GM19240 (cell line): ENCODE measurements around the gene ZNF862.
"Not testable (repeated sequence)": the region's sequence is repeated elsewhere in the genome, so short reads cannot be mapped to it uniquely, and the experiment has no call there.

Source experiments
- DNase-seq: peaks from one replicate; pipeline ENCODE4 v3.0.0; 2011; ENCODE audit warnings: low spot score; ENCODE audit not compliant: insufficient read length

ZNF862 gene

GRCh38 chr7:149824748-149825566 lies 13.2 kb upstream of the ZNF862 start:
- DNase-seq: no peak

GRCh38 chr7:149825567-149826343 lies 12.4 kb upstream of the ZNF862 start:
- no peak for DNase-seq

GRCh38 chr7:149826344-149827088 lies 11.7 kb upstream of the ZNF862 start:
- no peak for DNase-seq

GRCh38 chr7:149827089-149827981 lies 10.8 kb upstream of the ZNF862 start:
- no peak for DNase-seq

- no peak for DNase-seq
These were observed 9.5 kb upstream of the ZNF862 start for GRCh38 chr7:149828357-149829309.

- DNase-seq: not testable (repeated sequence)
These were observed 7.6 kb upstream of the ZNF862 start for GRCh38 chr7:149830527-149830926.

GRCh38 chr7:149830997-149831740 lies 7.0 kb upstream of the ZNF862 start:
- DNase-seq: no peak

- no peak for DNase-seq
These were observed 6.4 kb upstream of the ZNF862 start for GRCh38 chr7:149831741-149832219.

GRCh38 chr7:149832332-149833041 lies 5.7 kb upstream of the ZNF862 start:
- DNase-seq: no peak

- DNase-seq: no peak
These were observed 4.6 kb upstream of the ZNF862 start for GRCh38 chr7:149833495-149834130.

- DNase-seq: no peak
These were observed 3.6 kb upstream of the ZNF862 start for GRCh38 chr7:149834601-149835000.

- DNase-seq: no peak
These were observed 1.7 kb upstream of the ZNF862 start for GRCh38 chr7:149836434-149836833.

GRCh38 chr7:149837564-149838223 lies 481 bp upstream of the ZNF862 start:
- no peak for DNase-seq

GRCh38 chr7:149838992-149839408 lies 825 bp downstream of the ZNF862 start:
- no peak for DNase-seq

- DNase-seq: no peak
These were observed 1.8 kb downstream of the ZNF862 start for GRCh38 chr7:149839933-149840332.

GRCh38 chr7:149843566-149843965 lies 5.4 kb downstream of the ZNF862 start:
- no peak for DNase-seq

- no peak for DNase-seq
These were observed 6.3 kb downstream of the ZNF862 start for GRCh38 chr7:149844445-149844844.
